ENCODE measurements around the gene PIH1D2.

DNA sequence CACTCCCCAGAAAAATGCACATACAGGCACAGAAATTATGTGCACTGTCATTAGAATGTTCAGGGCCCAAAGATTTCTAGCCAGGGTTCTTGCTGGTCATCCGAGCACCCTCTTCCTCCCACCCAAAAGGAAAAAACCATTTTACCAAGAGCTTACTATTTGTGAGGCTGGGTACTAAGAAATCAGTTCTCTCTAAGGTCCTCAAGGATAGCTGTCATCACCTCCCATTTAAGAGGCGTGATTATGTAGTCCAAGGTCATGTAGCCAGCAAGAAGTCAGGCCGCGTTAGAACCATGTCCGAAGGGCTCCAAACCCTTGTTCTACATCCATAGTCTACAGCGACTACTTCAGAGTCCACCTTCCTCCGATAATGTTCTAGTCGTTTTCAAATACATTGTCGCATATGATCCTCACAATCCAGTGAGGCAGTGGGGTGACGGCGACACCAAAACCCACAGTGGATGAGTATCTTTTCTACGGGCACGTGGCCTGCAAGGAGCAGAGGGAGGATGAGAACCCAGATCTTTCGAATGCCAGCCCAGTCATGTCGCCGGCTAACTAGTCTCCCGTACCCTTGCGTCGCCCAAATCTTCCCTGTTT is 12.1 kb upstream of the PIH1D2 start:
- TF ChIP-seq, protein P1, sequence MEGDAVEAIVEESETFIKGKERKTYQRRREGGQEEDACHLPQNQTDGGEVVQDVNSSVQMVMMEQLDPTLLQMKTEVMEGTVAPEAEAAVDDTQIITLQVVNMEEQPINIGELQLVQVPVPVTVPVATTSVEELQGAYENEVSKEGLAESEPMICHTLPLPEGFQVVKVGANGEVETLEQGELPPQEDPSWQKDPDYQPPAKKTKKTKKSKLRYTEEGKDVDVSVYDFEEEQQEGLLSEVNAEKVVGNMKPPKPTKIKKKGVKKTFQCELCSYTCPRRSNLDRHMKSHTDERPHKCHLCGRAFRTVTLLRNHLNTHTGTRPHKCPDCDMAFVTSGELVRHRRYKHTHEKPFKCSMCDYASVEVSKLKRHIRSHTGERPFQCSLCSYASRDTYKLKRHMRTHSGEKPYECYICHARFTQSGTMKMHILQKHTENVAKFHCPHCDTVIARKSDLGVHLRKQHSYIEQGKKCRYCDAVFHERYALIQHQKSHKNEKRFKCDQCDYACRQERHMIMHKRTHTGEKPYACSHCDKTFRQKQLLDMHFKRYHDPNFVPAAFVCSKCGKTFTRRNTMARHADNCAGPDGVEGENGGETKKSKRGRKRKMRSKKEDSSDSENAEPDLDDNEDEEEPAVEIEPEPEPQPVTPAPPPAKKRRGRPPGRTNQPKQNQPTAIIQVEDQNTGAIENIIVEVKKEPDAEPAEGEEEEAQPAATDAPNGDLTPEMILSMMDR (IDR thresholded peaks at IDR 0.05; ENCODE audit: insufficient read depth, low read length, poor library complexity, severe bottlenecking) = no peak
- no peak for TF ChIP-seq EZH2phosphoT487 (conservative IDR thresholded peaks at IDR 0.05; ENCODE audit: low read length)
